GM23338 (cell line): ENCODE measurements around the gene MND1. TPM values are rescaled to one million over a fixed set of nuclear protein-coding genes. Genes with fewer than 3 reads are reported as not detected.
A peak's percentile ranks its signal among the peaks of the same experiment; 100 is the strongest.

Experiments
- ATAC-seq: fragments of 200-7000 bp; cut with Tn5 transposase; 3 replicates; pipeline ENCODE4 v1.9.1; 2020
- DNase-seq: peaks from one replicate; pipeline ENCODE4 v3.0.0-alpha.2; 2015; ENCODE audit warnings: low spot score
- H2AFZ ChIP-seq: fragments of 200-600 bp; sonication (generic); 2 replicates; pipeline ENCODE4 v1.8.0; 2016; ENCODE audit warnings: antibody characterized with exemption, mild to moderate bottlenecking, moderate library complexity
- H3F3A ChIP-seq: fragments of 200-600 bp; sonication (generic); replicated peaks from 2 replicates; pipeline ENCODE4 v1.8.0; 2017; ENCODE audit warnings: antibody characterized with exemption, mixed run types, low read depth
- H3K27ac ChIP-seq: fragments of 200-600 bp; sonication (generic); 2 replicates; pipeline ENCODE4 v1.6.1; 2016; ENCODE audit warnings: low read depth
- H3K27me3 ChIP-seq: fragments of 200-600 bp; sonication (generic); 2 replicates; pipeline ENCODE4 v1.8.0; 2016; ENCODE audit warnings: mild to moderate bottlenecking, mixed run types, moderate library complexity; ENCODE audit not compliant: insufficient read depth
- H3K36me3 ChIP-seq: fragments of 200-600 bp; sonication (generic); 2 replicates; pipeline ENCODE4 v1.8.0; 2016; ENCODE audit warnings: mild to moderate bottlenecking; ENCODE audit not compliant: insufficient read depth
- H3K4me1 ChIP-seq: fragments of 200-600 bp; sonication (generic); 2 replicates; pipeline ENCODE4 v1.8.0; 2016; ENCODE audit warnings: mild to moderate bottlenecking, moderate library complexity; ENCODE audit not compliant: insufficient read depth
- H3K4me2 ChIP-seq: fragments of 200-600 bp; sonication (generic); 2 replicates; pipeline ENCODE4 v1.7.1; 2017; ENCODE audit warnings: mixed run types
- H3K4me3 ChIP-seq: fragments of 200-600 bp; sonication (generic); 2 replicates; pipeline ENCODE4 v1.6.1; 2016; ENCODE audit warnings: mixed run types
- H3K79me2 ChIP-seq: fragments of 200-600 bp; sonication (generic); replicated peaks from 2 replicates; pipeline ENCODE4 v1.8.0; 2017; ENCODE audit warnings: mild to moderate bottlenecking; ENCODE audit not compliant: insufficient read depth
- H3K9me2 ChIP-seq: fragments of 200-600 bp; sonication (generic); 2 replicates; pipeline ENCODE4 v1.8.0; 2017; ENCODE audit not compliant: insufficient read depth
- H4K20me1 ChIP-seq: fragments of 200-600 bp; sonication (generic); replicated peaks from 2 replicates; pipeline ENCODE4 v1.8.0; 2017; ENCODE audit warnings: mild to moderate bottlenecking; ENCODE audit not compliant: insufficient read depth
- H3K27ac Mint-ChIP-seq: 2 replicates; pipeline ENCODE4 v1.8.0; 2020; ENCODE audit warnings: inconsistent platforms, mild to moderate bottlenecking, moderate library complexity, mixed read lengths
- H3K27me3 Mint-ChIP-seq: 3 replicates; pipeline ENCODE4 v1.8.0; 2022; ENCODE audit warnings: low read depth, mild to moderate bottlenecking, moderate library complexity, mixed read lengths, inconsistent platforms; ENCODE audit not compliant: insufficient read depth, poor library complexity
- H3K36me3 Mint-ChIP-seq: 3 replicates; pipeline ENCODE4 v1.8.0; 2021; ENCODE audit warnings: low read depth, mild to moderate bottlenecking, inconsistent platforms, moderate library complexity, mixed read lengths
- H3K4me1 Mint-ChIP-seq: 3 replicates; pipeline ENCODE4 v1.8.0; 2020; ENCODE audit warnings: mild to moderate bottlenecking, inconsistent platforms, mixed read lengths
- H3K4me3 Mint-ChIP-seq: 3 replicates; pipeline ENCODE4 v1.8.0; 2021; ENCODE audit warnings: moderate library complexity, mild to moderate bottlenecking, inconsistent platforms, mixed read lengths
- H3K9me3 Mint-ChIP-seq: 3 replicates; pipeline ENCODE4 v1.8.0; 2020; ENCODE audit warnings: moderate library complexity, mild to moderate bottlenecking, inconsistent platforms, mixed read lengths
- CREB1 ChIP-seq: fragments of 250-450 bp; sonication (Bioruptor Pico); IDR thresholded peaks from 2 replicates; pipeline ENCODE4 v1.5.0; 2020; ENCODE audit warnings: low read depth, mild to moderate bottlenecking, moderate library complexity
- EZH2 ChIP-seq: fragments of 200-600 bp; sonication (generic); IDR thresholded peaks from one replicate; pipeline ENCODE4 v1.8.0; 2017; ENCODE audit warnings: antibody characterized with exemption, mild to moderate bottlenecking, low read depth; ENCODE audit not compliant: unreplicated experiment
- EZH2phosphoT487 ChIP-seq: fragments of 200-600 bp; sonication (generic); IDR thresholded peaks from one replicate; pipeline ENCODE4 v1.8.1; 2018; ENCODE audit warnings: antibody characterized with exemption; ENCODE audit not compliant: unreplicated experiment
- JUNB ChIP-seq: IDR thresholded peaks from one replicate; pipeline ENCODE4 v1.6.1; 2016; ENCODE audit warnings: antibody characterized with exemption; ENCODE audit not compliant: unreplicated experiment
- NANOG ChIP-seq: IDR thresholded peaks from 2 replicates; pipeline ENCODE4 v1.6.1; 2016; ENCODE audit warnings: antibody characterized with exemption, borderline replicate concordance
- POLR2AphosphoS5 ChIP-seq: IDR thresholded peaks from 2 replicates; pipeline ENCODE4 v1.6.1; 2016; ENCODE audit warnings: antibody characterized with exemption, low read depth
- STAT1 ChIP-seq: IDR thresholded peaks from one replicate; pipeline ENCODE4 v1.6.1; 2016; ENCODE audit warnings: antibody characterized with exemption; ENCODE audit not compliant: unreplicated experiment
- ZNF114 ChIP-seq: fragments of 250-450 bp; sonication (Bioruptor Pico); IDR thresholded peaks from 2 replicates; pipeline ENCODE4 v1.5.0; 2020; ENCODE audit warnings: mild to moderate bottlenecking, moderate library complexity
- ZNF331 ChIP-seq: fragments of 250-450 bp; sonication (Bioruptor Pico); IDR thresholded peaks from 2 replicates; pipeline ENCODE4 v1.5.0; 2020; ENCODE audit warnings: low read depth, mild to moderate bottlenecking, moderate library complexity
- polyA plus RNA-seq: library from polyadenylated mRNA; unstranded; fragments of >200 nt; fragmentation: Nextera tagmentation; extraction: Ambion mirVana; gene quantifications from 2 replicates; pipeline ENCODE4 v1.2.1, GENCODE V29; 2016
- total RNA-seq: library from RNA; depleted of rRNA; stranded (reverse); fragments of >200 nt; shearing (Covaris generic); gene quantifications from 2 replicates; pipeline ENCODE4 v1.2.3, GENCODE V29; 2014
- TF ChIP-seq, protein P1 (sequence below), 2 experiments: fragments of 200-600 bp in 1 of 2; sonication (generic) in 1 of 2; conservative IDR thresholded peaks; 2 replicates each; pipeline versions ENCODE4 v1.5.1 to v1.6.1; 2016 to 2017; ENCODE audit warnings: antibody characterized with exemption in 2 of 2, low read depth in 2 of 2, mild to moderate bottlenecking in 2 of 2, moderate library complexity in 1 of 2
- TF ChIP-seq, protein P2 (sequence below): fragments of 250-450 bp; sonication (Bioruptor Pico); IDR thresholded peaks from 2 replicates; pipeline ENCODE4 v1.5.0; 2020; ENCODE audit warnings: mild to moderate bottlenecking, moderate library complexity
- TF ChIP-seq, protein P3 (sequence below): IDR thresholded peaks from 2 replicates; pipeline ENCODE4 v1.6.1; 2016; ENCODE audit warnings: antibody characterized with exemption
- TF ChIP-seq, protein P4 (sequence below): IDR thresholded peaks from one replicate; pipeline ENCODE4 v1.6.1; 2018; ENCODE audit warnings: antibody characterized with exemption; ENCODE audit not compliant: unreplicated experiment

Gene MND1
- total and polyA plus RNA-seq, 2 experiments from 2014 or later: 22.5 to 63.5 TPM

DNA sequence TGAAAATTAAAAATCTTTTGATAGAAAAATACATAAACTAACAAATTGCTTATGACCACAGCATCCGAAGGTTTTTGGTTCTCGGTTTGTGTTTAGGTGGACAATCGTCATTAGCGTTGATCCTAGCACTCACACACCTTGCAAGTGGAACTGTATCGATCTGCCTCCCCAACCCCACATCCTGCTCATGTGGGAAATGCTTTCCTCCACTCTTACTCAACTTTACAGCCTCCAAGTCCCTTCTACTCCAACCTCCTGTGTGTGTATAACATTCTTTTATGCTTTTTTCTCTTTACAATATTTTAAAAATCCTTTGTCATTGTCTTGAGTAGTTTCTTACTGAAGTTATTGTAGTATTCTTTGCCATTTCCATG is 106.0 kb downstream of the MND1 start:
- Mint-ChIP-seq H3K27me3 (peaks cover 12% of the 10 kb centered on the region), H3K27ac (no peak overlapping the region), H3K4me1 (peaks cover 13% of the 10 kb centered on the region), H3K36me3 (no peaks in the 10 kb centered on the region), H3K4me3 (no peak overlapping the region), H3K9me3 (no peaks in the 10 kb centered on the region)
- ATAC-seq (no peak), DNase-seq (no peak)
- TF ChIP-seq EZH2: no peak
- TF ChIP-seq EZH2phosphoT487: no peak
- TF ChIP-seq, protein P1, sequence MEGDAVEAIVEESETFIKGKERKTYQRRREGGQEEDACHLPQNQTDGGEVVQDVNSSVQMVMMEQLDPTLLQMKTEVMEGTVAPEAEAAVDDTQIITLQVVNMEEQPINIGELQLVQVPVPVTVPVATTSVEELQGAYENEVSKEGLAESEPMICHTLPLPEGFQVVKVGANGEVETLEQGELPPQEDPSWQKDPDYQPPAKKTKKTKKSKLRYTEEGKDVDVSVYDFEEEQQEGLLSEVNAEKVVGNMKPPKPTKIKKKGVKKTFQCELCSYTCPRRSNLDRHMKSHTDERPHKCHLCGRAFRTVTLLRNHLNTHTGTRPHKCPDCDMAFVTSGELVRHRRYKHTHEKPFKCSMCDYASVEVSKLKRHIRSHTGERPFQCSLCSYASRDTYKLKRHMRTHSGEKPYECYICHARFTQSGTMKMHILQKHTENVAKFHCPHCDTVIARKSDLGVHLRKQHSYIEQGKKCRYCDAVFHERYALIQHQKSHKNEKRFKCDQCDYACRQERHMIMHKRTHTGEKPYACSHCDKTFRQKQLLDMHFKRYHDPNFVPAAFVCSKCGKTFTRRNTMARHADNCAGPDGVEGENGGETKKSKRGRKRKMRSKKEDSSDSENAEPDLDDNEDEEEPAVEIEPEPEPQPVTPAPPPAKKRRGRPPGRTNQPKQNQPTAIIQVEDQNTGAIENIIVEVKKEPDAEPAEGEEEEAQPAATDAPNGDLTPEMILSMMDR (conservative IDR thresholded peaks at IDR 0.05; ENCODE audit: low read depth in 2 of 2): no peak
- TF ChIP-seq CREB1 (CRISPR knock-in tag): no peak
- no peak for TF ChIP-seq ZNF331 (CRISPR knock-in tag)
- TF ChIP-seq, protein P2, sequence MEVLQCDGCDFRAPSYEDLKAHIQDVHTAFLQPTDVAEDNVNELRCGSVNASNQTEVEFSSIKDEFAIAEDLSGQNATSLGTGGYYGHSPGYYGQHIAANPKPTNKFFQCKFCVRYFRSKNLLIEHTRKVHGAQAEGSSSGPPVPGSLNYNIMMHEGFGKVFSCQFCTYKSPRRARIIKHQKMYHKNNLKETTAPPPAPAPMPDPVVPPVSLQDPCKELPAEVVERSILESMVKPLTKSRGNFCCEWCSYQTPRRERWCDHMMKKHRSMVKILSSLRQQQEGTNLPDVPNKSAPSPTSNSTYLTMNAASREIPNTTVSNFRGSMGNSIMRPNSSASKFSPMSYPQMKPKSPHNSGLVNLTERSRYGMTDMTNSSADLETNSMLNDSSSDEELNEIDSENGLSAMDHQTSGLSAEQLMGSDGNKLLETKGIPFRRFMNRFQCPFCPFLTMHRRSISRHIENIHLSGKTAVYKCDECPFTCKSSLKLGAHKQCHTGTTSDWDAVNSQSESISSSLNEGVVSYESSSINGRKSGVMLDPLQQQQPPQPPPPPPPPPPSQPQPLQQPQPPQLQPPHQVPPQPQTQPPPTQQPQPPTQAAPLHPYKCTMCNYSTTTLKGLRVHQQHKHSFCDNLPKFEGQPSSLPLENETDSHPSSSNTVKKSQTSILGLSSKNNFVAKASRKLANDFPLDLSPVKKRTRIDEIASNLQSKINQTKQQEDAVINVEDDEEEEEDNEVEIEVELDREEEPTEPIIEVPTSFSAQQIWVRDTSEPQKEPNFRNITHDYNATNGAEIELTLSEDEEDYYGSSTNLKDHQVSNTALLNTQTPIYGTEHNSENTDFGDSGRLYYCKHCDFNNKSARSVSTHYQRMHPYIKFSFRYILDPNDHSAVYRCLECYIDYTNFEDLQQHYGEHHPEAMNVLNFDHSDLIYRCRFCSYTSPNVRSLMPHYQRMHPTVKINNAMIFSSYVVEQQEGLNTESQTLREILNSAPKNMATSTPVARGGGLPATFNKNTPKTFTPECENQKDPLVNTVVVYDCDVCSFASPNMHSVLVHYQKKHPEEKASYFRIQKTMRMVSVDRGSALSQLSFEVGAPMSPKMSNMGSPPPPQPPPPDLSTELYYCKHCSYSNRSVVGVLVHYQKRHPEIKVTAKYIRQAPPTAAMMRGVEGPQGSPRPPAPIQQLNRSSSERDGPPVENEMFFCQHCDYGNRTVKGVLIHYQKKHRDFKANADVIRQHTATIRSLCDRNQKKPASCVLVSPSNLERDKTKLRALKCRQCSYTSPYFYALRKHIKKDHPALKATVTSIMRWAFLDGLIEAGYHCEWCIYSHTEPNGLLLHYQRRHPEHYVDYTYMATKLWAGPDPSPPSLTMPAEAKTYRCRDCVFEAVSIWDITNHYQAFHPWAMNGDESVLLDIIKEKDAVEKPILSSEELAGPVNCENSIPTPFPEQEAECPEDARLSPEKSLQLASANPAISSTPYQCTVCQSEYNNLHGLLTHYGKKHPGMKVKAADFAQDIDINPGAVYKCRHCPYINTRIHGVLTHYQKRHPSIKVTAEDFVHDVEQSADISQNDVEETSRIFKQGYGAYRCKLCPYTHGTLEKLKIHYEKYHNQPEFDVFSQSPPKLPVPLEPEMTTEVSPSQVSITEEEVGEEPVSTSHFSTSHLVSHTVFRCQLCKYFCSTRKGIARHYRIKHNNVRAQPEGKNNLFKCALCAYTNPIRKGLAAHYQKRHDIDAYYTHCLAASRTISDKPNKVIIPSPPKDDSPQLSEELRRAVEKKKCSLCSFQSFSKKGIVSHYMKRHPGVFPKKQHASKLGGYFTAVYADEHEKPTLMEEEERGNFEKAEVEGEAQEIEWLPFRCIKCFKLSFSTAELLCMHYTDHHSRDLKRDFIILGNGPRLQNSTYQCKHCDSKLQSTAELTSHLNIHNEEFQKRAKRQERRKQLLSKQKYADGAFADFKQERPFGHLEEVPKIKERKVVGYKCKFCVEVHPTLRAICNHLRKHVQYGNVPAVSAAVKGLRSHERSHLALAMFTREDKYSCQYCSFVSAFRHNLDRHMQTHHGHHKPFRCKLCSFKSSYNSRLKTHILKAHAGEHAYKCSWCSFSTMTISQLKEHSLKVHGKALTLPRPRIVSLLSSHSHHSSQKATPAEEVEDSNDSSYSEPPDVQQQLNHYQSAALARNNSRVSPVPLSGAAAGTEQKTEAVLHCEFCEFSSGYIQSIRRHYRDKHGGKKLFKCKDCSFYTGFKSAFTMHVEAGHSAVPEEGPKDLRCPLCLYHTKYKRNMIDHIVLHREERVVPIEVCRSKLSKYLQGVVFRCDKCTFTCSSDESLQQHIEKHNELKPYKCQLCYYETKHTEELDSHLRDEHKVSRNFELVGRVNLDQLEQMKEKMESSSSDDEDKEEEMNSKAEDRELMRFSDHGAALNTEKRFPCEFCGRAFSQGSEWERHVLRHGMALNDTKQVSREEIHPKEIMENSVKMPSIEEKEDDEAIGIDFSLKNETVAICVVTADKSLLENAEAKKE (CRISPR knock-in tag): no peak
- no peak for TF ChIP-seq JUNB
- TF ChIP-seq, protein P3, sequence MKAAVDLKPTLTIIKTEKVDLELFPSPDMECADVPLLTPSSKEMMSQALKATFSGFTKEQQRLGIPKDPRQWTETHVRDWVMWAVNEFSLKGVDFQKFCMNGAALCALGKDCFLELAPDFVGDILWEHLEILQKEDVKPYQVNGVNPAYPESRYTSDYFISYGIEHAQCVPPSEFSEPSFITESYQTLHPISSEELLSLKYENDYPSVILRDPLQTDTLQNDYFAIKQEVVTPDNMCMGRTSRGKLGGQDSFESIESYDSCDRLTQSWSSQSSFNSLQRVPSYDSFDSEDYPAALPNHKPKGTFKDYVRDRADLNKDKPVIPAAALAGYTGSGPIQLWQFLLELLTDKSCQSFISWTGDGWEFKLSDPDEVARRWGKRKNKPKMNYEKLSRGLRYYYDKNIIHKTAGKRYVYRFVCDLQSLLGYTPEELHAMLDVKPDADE: no peak
- TF ChIP-seq, protein P4, sequence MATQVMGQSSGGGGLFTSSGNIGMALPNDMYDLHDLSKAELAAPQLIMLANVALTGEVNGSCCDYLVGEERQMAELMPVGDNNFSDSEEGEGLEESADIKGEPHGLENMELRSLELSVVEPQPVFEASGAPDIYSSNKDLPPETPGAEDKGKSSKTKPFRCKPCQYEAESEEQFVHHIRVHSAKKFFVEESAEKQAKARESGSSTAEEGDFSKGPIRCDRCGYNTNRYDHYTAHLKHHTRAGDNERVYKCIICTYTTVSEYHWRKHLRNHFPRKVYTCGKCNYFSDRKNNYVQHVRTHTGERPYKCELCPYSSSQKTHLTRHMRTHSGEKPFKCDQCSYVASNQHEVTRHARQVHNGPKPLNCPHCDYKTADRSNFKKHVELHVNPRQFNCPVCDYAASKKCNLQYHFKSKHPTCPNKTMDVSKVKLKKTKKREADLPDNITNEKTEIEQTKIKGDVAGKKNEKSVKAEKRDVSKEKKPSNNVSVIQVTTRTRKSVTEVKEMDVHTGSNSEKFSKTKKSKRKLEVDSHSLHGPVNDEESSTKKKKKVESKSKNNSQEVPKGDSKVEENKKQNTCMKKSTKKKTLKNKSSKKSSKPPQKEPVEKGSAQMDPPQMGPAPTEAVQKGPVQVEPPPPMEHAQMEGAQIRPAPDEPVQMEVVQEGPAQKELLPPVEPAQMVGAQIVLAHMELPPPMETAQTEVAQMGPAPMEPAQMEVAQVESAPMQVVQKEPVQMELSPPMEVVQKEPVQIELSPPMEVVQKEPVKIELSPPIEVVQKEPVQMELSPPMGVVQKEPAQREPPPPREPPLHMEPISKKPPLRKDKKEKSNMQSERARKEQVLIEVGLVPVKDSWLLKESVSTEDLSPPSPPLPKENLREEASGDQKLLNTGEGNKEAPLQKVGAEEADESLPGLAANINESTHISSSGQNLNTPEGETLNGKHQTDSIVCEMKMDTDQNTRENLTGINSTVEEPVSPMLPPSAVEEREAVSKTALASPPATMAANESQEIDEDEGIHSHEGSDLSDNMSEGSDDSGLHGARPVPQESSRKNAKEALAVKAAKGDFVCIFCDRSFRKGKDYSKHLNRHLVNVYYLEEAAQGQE: no peak
- TF ChIP-seq STAT1: no peak
- no peak for TF ChIP-seq POLR2AphosphoS5
- no peak for TF ChIP-seq ZNF114
- TF ChIP-seq NANOG: no peak
- Histone ChIP-seq H3K27ac (no peak overlapping the region), H3K79me2 (no peaks in the 10 kb centered on the region), H4K20me1 (no peaks in the 10 kb centered on the region), H3K4me2 (no peak overlapping the region), H3K9me2 (no peaks in the 10 kb centered on the region), H2AFZ (0 out of 2 replicates have a peak overlapping the region, but pooled peaks have one; percentile 3), H3F3A (no peaks in the 10 kb centered on the region), H3K4me3 (no peak overlapping the region), H3K36me3 (no peaks in the 10 kb centered on the region), H3K27me3 (no peaks in the 10 kb centered on the region), H3K4me1 (no peaks in the 10 kb centered on the region)
